ENCODE results near the gene PRKAB2.
"Not testable (repeated sequence)": the region's sequence is repeated elsewhere in the genome, so short reads cannot be mapped to it uniquely, and the experiment has no call there.

Gene PRKAB2, protein sequence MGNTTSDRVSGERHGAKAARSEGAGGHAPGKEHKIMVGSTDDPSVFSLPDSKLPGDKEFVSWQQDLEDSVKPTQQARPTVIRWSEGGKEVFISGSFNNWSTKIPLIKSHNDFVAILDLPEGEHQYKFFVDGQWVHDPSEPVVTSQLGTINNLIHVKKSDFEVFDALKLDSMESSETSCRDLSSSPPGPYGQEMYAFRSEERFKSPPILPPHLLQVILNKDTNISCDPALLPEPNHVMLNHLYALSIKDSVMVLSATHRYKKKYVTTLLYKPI

DNA sequence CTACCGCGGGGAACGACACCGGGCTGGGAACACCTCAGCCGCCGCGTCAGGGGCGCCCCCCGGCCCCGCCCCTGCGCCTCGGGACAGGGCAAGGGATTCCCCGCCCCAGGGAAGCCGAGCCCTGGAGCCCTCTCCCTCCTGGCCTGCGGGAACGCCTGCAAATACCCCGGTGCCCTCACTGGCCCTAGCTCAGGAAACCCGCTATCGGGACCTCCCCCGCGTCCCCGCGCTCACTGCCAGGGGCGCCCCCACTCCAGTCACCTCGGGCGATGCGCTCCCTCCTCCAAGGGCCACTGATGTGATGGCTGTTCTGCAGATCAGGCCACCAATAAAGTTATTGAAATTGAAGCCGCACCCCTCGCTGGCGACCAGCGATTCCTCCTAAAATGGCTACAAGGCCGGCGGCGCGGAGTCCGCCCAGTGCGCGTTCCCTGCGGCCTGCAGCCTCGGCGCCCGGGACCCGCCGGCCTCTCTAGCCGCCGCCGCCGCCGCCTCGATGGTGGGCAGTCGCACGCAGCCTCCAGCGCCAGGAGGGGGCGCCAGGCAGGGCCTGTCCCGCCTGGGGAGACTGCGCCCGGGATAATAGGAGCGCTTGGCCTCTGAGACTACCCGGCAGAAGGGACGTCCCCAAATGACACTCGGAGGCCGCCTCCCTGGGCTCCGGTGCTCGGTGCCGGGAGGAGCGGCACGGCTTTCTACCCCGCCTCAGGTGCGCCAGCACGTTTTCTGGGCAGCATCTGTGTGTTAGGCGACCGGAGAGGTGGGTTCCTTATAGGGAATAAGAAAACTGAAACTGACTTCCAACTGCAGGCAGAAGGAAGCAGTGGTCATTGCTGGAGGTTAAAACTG is at the start of gene PRKAB2:
Gene PRKAB2 (minus strand): TSS at position 303 of the 849 bp plus-strand sequence. CDS start 326 bp downstream, outside the sequence.
- peak; percentile 90 to 92 for ATAC-seq

DNA sequence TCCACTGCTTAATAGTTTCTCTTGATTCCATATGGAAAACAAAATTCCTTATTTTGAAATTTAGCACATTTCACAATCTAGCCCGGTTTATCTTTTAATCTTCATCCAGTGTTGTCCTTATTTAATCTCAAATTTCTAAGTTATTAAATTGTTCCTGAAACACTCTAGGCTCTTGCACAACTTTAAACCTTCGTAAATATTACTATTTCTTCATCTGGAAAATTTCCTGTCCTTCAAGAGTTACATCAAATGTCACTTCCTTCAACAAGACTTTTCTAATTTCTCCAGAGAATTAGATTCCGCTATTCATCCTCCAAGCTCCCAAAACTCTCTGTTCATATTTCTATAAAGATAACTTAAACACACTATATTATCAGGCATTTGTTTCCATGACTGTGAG is 46.3 kb upstream of the PRKAB2 start:
- no peak for ATAC-seq

DNA sequence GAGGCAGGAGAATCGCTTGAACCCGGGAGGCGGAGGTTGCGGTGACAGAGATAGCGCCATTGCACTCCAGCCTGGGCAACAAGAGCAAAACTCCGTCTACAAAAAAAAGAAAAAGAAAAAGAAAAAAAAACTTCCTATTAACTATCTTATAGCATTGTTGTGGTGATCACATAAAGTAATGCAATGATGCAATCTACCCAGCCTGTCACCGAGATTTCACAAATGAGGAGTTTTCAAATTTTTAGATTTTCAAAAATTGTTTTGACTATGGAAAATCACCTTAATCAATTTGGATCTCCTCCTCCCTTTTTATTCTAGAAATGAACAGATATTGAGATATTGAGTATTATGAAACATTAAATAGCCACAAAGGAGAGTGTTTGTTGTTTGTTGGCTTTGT is 44.9 kb upstream of the PRKAB2 start:
- no peak for ATAC-seq

DNA sequence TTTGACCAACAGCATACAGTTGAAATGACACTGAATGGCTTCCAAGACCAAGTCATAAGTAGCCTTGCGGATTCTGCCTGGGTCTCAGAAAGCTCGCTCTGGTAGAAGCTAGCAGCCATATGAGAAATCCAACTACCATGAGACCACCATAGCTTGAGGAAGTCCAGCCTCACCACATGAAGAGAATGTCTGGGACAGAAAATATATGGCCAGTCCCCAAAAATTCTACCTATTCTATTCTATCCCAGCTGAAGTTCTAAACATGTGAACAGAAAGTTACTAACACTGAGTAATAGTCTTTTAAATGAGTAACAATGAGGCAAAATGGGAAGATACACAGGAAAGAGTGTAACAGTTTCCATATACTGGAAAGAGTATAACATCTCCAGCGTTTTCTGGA is 43.9 kb upstream of the PRKAB2 start:
- no peak for ATAC-seq

DNA sequence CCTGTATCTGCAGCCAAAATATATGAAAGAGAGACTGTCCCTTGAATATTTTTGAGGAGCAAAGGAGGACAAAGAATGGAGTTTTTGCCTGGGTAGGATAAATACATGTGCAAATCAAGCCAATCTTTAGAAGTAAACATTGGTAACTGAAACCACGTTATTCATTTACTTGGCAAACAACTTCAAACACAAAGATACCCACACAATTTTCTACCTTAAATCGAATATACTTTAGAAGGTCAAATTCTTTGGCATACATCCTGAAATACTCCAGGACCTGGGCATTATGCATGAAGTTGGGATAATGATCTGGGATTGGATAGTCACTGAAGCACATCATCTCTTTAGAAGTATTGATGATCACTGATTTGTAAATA is 43.3 kb upstream of the PRKAB2 start:
- no peak for ATAC-seq

DNA sequence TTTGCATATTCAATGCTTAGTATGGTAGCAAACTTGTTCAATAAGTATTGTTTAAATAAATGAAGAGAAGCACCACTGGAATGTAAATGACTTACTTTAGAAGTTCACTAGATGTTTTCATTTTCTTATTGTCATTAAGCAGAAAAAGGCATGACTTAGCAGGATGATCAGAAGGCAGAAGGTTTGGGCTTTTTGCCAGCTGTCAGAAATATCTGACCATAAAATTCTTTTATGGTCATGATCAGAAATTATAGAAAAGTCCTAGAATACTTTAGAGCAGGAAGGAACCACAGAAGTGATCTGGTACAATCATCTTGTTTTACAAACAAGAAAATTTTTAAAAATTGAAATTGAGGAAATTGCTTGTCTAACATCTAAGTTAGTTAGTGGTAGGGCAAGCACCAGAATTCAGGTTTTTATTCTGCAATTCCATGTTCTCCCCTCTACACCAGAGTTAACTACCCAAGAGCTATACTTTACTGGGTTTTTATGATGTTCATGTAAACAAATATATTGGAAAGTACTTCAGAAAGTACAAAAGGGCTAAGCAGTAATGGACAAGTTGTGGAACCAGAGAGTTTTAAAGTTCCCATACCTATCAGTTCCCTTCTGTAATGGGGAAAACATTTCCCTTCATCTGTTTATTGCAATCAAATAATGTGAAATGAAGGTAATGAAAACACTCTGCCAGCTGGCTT is 42.7 kb upstream of the PRKAB2 start:
- no peak for ATAC-seq

DNA sequence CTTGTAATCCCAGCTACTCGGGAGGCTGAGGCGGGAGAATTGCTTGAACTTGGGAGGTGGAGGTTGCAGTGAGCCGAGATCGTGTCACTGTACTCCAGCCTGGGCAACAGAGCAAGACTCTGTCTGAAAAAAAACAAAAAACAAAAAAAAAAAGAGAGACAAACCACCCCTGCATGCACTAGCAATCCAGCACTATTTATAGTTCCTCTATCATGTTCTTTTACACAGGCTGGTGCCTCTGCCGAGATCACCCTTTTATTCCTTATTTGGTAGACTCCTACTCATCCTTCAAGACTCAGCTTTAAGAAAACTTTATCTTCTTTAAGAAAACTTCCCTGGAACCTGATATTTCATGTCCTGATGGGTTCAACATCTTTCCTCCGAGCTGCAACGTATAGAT is 42.1 kb upstream of the PRKAB2 start:
- no peak for ATAC-seq

DNA sequence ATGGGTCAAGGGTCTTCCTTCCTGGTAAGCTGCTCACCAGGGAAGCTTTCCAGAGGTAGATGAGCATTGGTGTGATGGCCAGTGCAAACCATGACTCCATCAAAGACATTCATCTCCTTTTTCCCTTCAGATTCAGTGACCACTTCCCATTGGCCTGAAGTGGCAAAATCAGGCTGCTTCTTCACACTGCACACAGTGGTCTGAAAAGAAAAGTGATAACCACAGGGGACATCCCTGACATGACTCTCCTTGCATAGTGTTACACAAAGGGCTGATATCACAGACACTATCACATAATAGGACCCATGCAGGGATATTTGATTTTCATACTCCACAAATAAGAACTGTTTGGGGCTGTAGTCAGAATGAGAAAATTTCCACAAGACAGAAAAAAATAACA is 41.0 kb upstream of the PRKAB2 start:
- ATAC-seq, result no peak

DNA sequence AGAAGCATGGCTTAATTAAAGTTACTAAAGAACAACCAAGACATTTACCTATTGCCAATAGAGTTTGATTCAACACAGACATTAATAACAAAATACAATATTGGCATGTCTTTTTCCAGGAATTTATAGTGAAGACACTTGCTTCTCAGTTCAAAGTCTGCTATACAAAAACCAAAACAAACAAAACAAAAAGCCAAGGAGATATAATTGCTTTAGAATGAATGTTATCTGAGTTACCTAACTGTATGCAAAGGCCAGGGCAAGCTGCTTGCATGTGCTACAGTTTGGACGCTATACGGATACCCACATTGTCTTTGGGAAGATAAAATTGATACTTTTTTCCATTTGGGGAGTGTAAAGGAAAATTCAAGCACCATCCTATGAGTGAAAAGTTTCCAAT is 39.3 kb upstream of the PRKAB2 start:
- no peak for ATAC-seq

DNA sequence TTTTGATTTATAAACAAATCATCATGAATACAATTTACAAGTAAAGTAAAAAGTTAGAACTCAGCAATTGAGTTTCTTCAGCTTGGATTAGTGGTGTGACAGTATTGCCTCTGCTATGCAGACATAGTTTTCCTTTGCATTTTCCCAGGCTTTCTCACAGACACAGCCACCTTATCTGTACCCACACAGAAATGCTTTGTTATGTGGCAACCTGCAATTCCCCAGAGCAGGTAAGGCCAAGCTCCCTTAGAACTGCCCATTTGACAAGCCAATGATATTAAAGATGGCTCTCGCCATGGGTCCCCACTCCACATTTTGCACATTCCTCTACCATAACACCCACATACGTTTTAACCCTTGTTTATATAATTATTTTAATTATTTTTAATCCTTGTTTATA is 38.7 kb upstream of the PRKAB2 start:
- ATAC-seq, result no peak

DNA sequence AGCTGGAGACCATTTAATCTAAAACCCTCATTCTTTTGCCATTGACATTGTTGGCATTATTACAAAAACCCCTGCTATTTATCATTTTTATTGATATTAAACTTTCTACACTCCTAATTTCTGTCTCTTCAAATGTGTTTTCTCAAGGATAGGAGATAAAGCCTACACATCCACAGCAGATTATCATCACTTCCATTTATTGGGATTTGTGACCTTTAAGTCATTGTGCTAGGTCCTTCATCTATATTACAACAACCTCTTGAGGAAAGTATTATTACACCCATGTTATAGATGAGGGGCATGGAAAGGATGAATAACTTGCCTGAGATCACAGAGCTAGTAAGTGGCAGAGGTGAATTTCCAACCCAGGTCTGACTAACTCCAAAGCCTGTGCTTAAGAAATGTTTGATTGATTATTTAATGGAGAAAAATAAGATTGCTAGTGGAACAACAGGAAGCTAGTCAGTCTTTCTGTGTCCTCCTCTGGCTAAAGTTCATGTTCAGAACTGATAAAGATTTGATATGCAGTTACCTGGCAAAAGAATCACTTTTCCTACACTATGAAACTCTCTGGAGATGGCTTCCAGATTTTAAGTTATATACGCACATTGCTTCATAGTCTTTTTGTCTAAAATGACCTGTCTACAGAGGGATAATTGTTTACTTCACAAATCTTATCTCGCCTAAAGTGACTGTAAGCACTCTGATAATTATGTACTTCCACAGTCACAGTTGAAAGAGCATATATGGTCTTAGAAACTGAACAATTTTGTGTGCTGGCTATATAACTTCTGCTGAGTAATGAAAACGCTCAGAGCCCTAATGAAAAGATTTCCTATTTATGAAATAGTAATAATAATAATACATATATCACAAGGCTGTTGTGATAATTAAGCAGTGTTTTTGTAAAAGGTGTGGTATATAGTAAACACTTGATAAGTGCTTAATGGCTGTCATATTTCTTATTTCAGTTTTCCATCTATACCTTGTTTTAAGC is 37.9 kb upstream of the PRKAB2 start:
- no peak for ATAC-seq

DNA sequence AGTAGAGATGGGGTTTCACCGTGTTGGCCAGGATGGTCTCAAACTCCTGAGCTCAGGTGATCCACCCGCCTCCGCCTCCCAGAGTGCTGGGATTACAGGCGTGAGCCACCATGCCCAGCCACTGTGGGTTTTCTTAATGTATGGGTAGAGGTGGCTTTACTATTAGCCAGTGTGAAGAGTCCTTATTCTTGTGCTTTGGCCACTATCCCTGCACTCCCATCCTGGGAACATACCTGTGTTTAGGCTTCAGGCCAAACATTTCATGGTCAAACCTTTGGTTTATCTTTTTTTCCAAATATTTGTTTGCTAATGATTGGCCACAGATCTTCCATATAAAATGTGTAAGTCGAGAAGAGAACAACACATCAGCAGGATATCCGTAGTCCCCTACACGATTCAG is 36.3 kb upstream of the PRKAB2 start:
- ATAC-seq, result no peak

DNA sequence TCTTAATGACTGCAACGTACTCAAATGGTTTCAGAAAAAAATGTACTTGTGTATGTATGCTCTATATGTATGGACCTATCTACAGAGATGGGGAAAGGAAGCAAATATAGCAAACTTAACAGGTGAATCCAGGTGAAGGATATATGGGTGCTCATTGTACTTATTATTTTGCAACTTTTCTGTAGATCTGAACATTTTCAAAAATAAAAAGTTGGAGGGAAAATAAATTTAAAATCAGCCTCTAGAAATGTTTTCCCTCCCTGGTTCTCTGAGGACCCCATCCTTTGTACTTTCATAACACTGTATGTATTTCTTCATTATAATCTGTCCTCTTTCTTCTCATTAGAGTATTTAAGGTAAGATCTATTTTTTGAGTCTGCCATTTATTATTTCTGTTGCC is 34.9 kb upstream of the PRKAB2 start:
- no peak for ATAC-seq

DNA sequence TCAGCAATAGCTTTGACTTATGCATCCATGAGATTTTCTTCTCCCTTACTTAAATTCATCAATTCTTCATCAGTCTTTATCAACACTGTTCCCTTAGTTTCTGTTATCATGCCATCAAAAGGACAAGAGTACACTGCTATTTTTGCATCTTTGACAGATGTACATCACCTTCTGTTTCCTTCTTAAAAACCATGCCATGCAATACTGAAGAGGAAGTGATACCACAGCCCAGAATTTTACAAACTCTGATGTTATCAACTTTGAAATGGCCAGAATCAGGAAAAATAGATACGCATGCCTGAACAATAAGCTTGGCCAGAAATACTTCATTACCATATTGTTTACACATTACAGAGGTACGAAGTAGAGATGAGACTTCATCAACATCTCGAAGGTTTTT is 31.8 kb upstream of the PRKAB2 start:
- no peak for ATAC-seq

DNA sequence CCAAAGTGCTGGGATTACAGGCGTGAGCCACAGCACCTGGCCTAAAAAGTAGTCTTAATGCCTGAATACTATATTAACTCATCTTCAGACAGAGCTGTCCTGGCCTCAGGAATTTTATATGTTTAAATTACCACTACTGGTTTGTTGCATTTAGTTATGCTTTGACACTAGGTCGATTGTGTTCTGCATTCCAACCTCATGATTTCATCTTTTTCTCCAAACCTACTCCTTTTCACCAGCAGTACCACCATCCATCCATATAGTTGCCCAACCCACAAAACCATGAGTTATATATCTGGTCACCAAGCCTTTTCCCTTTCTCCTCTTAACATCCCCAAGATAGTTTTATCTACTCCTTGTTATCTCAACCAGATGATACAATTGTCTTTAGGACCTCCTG is 30.3 kb upstream of the PRKAB2 start:
- no peak for ATAC-seq

DNA sequence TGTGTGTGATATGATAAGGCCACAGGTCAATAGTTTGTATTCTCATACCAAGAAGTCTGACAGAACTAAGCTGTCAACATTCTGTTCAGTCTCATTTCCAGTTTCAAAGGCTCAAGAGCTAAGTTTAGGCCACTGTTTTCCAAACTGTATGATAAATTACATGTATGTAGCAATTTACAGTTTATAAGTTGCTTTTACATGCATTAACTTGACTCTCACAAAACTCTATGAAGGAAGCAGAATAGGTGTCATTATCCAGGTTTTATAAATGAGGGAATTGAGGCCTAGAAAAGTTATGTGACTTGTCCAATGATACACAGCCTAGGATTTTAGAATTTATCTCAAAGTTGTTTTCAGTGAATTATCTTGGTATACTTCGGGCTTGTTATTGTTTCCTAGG is 29.5 kb upstream of the PRKAB2 start:
- no peak for ATAC-seq

DNA sequence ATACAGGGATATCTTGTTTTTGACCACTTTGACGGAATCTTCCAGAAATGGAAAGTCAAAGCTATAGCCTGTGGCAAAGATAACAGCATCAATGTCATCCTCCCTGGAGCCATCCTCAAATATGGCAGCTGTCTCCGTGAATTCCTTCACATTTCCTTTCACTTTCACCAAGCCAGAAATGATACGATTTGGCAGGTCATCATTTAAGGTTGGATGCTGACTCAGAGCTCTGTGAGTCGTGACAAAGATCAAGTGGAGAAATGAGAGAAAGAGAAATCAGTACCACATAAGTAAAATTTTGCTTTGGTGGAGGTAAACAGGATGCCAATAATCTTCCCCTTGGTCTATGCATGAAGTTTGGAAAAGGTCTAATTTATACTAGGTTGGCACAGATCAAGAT is 29.0 kb upstream of the PRKAB2 start:
- no peak for ATAC-seq

DNA sequence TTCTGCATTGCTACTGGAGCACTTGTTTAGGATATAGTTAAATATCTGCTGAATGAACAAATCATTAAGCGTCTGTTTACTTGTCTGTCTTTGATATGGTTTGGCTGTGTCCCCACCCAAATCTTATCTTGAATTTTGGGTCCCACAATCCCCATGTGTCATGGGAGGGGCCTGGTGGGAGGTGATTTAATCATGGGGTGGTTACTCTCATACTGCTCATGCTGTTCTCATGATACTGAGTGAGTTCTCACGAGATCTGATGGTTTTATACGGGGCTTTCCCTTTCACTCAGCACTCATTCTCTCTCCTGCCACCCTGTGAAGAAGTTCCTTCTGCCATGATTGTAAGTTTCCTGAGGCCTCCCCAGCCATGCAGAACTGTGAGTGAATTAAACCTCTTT is 25.1 kb upstream of the PRKAB2 start:
- not testable (repeated sequence) for ATAC-seq

DNA sequence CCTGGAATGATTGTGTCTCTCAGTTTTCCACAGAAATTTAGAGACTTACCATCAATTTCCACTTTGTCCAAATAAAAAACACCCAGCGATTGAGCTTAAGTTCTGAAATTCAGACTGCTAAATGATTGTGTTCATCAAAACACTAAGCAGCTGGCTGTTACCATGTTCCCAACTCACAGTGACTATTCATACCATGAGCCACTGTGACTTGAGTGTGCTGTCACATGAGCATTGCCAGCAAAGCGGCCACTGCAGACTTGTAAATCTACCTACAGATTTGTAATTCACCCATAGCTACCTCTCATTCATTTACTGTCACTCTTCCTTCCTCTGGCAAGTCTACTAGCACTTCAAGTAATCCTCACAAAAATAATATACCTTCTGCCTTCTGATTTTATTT is 17.2 kb upstream of the PRKAB2 start:
- ATAC-seq, result no peak

DNA sequence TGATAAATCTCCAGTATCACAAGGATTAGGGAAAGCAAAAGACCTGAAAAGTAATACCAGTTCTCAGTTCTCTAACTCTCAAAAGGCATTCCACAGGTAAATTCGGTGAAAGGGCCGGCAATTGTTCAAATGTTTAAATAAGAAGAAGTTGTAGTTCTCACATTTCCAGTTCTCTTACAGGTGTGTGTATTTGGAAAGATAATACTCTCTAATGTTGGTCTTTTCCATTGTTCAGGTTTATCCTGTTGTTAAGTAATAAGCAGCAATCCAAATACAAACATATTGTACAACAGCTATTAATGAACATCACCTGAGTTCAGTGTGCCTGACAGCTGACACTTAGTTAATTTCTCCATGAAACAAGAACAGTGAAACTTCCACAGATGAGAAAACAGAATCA is 13.2 kb upstream of the PRKAB2 start:
- no peak for ATAC-seq

DNA sequence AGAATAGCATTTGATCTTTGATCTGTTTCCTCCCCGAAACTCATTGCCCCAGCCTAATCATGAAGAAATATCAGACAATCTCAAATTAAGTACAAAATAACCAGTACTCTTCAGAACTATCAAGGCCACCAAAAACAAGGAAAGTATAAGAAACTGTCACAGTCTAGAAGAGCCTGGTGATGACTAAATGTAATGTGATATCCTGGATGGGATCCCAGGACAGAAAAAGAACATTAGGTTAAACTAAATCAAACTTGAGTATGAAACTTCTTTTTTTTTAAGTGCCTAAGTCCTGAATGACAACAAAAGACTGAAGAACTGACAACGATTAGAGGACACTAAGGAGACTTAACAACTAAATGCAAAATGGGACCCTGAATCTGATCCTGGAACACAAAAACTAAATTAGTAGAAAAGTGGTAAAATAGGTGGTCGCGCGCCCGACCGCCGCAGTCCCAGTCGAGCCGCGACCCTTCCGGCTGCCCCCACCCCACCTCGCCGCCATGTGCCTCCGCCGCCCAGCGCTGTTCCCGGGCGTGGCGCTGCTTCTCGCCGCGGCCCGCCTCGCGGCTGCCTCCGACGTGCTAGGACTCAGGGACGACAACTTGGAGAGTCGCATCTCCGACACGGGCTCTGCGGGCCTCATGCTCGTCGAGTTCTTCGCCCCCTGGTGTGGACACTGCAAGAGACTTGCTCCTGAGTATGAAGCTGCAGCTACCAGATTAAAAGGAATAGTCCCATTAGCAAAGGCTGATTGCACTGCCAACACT is 5.5 kb upstream of the PRKAB2 start:
- ATAC-seq, result no peak

All from activated CD4-positive, CD25-positive, alpha-beta regulatory T cell treated with anti-CD3 and anti-CD28 coated beads, Interleukin-2, amount 50 U/mL, for 24 hours (primary cell).